ENCODE data around the gene SPINDOC.
A peak's percentile ranks its signal among the peaks of the same experiment; 100 is the strongest.

The SPINDOC gene

DNA sequence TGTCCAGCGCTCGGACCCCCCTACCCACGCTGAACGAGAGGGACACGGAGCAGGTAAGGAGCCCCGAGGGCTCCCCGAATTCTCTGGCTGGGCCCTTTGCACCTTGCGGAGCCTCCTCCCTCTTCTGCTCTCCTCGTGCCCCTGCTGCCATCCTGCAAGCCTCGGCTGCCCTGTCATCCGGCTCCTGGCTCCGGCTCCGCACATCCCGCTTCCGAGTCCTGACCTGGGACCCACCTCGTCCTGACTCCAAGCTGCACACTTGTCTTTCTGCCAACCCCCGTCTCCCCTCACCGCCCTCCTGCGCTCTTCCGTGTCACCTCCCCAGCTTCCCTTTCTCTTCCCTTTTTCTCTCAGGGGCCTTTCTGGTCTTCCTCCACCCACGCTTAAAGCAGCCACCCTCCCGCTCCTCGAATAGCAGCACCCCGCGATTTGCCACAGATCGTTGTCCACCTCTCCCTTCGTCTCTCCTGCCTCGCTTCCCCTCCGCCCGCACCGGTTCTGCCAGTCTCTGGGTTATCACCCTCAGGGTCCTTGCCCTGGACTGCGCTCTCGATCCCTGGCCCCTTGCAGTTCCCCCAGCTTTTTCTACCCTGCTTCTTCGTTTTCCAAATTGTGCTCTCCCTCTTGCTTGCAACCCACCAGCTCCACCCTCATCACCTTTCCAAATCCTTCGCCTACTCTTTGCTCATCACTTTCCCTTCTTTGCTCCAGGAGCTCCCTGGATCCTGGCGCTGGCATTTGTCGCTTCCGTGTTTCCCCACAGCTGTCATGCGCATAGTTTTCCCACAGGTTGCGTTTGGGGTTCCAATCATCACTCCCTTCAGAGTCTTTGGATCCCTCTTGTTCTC is 26.5 kb downstream of the SPINDOC start:
- no peak for DNase-seq (ENCODE audit: low read depth)
- H3K4me3 ChIP-seq (ENCODE audit: low read length) = peak overlapping the region; percentile 95
- TF ChIP-seq, protein P1, sequence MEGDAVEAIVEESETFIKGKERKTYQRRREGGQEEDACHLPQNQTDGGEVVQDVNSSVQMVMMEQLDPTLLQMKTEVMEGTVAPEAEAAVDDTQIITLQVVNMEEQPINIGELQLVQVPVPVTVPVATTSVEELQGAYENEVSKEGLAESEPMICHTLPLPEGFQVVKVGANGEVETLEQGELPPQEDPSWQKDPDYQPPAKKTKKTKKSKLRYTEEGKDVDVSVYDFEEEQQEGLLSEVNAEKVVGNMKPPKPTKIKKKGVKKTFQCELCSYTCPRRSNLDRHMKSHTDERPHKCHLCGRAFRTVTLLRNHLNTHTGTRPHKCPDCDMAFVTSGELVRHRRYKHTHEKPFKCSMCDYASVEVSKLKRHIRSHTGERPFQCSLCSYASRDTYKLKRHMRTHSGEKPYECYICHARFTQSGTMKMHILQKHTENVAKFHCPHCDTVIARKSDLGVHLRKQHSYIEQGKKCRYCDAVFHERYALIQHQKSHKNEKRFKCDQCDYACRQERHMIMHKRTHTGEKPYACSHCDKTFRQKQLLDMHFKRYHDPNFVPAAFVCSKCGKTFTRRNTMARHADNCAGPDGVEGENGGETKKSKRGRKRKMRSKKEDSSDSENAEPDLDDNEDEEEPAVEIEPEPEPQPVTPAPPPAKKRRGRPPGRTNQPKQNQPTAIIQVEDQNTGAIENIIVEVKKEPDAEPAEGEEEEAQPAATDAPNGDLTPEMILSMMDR (conservative IDR thresholded peaks at IDR 0.05; ENCODE audit: low read depth, low read length) = no peak

DNA sequence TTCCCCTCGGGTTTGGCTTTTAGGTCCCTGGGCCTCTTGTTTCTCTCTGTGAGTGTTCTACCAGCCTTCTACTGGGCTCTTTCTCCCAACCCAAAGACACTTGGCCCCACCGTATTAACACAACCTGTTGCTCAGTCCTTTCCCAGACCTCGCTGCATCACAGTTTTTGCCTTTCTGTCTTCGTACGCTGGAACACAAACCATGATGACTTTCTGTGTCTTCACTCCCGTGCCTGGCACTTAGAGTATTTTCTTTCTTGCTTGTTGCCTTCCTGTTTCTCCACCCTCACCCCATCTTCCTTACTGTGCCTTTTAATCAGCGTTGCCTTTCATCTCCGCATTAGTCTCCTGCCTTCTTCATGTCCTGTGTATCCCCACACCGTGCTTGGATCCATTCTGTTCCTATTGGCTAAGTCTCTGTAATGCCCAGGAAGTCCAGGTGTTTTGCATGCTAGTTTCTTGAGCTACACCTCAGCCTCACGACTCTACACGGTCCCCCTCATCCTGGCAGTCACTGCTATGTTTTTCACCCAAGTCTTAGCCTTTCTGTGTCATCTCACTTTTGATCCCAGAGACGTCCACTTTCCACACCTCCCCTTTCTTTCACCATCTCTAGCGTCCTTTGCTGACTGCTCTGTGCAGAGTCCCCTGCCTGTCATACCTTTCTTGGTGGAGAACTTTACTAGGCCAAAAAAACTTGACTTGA is 27.3 kb downstream of the SPINDOC start:
- TF ChIP-seq, protein P1 (conservative IDR thresholded peaks at IDR 0.05; ENCODE audit: low read depth, low read length) = no peak
- H3K4me3 ChIP-seq (ENCODE audit: low read length) = peak overlapping the region; percentile 95
- DNase-seq (ENCODE audit: low read depth) = no peak

DNA sequence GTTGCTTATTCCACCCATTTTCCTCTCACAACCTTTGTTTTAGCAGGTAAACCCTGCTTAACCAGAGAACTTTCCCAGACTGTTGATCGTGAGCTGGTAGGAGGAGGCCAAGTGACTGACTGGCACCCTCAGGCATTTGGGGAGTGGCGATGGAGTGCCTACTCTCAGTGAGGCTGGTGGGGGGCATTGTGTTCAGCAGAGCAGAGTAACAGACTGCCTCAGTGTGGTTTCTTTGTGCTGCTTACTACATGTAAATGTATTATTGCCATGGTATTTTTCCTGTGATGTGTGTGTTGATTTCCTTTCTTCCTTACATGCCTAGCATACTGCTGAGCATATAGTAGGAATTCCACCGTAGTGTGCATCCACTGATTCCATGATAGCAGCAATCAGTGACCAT is 28.3 kb downstream of the SPINDOC start:
- TF ChIP-seq, protein P1 (conservative IDR thresholded peaks at IDR 0.05; ENCODE audit: low read depth, low read length) = no peak
- H3K4me3 ChIP-seq (ENCODE audit: low read length) = peak overlapping the region; percentile 95
- DNase-seq (ENCODE audit: low read depth) = peak; percentile 37

DNA sequence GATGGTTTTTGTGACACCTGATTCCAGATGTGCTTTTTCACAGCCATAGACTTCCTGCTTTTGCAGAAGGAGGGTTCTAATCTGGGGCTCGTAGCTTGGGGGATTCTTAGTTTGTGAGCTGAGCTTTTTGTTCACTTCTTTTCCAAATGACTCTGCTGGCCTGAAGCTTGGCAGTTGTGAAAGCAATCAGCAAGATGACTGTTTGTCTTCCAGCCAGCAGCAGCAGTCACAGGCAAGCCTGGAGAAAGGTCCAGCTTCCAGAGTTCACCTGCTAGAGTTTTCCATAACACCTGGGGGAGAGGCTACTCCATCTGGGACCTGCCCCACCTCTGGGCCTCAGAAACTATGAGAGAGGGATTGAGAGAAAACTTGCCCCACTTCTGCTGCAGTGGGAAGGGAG is 29.8 kb downstream of the SPINDOC start:
- TF ChIP-seq, protein P1 (conservative IDR thresholded peaks at IDR 0.05; ENCODE audit: low read depth, low read length) = no peak
- DNase-seq (ENCODE audit: low read depth) = no peak
- H3K4me3 ChIP-seq (ENCODE audit: low read length) = no peak overlapping the region

DNA sequence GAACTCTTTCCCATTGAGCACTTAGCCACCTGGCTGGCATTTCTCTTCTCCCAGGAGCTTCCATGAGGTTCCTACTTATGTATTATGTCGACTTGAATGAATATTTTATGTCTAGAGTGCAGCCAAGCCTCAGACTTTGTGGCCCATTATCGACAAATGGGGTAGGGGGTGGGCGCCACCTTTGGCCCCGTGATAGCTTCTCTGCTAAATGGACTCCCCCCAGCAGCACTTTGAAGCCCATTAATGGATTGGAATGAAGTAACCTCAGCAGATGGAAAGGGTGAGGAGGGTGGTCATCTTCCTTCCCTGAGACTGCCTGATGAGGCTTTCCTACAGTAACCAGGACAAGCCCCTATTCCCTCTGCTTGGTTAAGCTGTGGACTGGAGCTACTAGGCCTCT is 31.6 kb downstream of the SPINDOC start:
- DNase-seq (ENCODE audit: low read depth) = no peak
- no peak overlapping the region for H3K4me3 ChIP-seq (ENCODE audit: low read length)
- TF ChIP-seq, protein P1 (conservative IDR thresholded peaks at IDR 0.05; ENCODE audit: low read depth, low read length) = no peak

DNA sequence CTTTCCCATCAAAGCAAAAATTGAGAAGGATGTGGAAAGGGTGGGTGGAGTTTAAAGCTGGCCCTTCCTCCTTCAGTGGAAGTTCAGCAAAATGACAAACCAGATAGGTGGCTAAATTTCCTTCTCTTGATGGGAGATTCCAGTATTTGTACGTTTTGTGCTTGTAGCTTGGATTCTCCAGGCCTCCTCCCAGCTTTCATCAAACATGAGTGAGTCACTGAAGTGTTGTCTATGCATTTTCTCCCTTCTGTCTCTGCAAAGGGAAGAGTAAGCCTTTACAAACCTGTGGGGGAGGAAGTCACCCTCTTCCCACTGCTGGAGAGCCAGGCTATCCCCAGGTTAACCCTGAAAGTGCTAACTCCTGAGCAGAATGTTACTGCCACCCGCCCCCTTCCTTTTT is 32.0 kb downstream of the SPINDOC start:
- TF ChIP-seq, protein P1 (conservative IDR thresholded peaks at IDR 0.05; ENCODE audit: low read depth, low read length) = no peak
- H3K4me3 ChIP-seq (ENCODE audit: low read length) = no peak overlapping the region
- DNase-seq (ENCODE audit: low read depth) = no peak

All from retinal pigment epithelial cell (primary cell).